ENCODE data around the gene PEAK1.
A peak's percentile ranks its signal among the peaks of the same experiment; 100 is the strongest.

PEAK1 gene

GRCh38 chr15:77418391-77418965, 1.4 kb downstream of the PEAK1 start:
- Histone ChIP-seq H3K9me2 (replicated peaks; ENCODE audit: insufficient read depth, low read length) (no peaks in the 10 kb centered on the region), H3K9ac (ENCODE audit: low read length) (no peak overlapping the region; the same call in 1 of the 2 replicates), H3K27ac (ENCODE audit: low read depth, low read length) (no peak overlapping the region), H3K79me2 (ENCODE audit: insufficient read depth, low read length) (peaks cover 32% of the 10 kb centered on the region), H3K9me3 (ENCODE audit: insufficient read depth, low read length) (no peaks in the 10 kb centered on the region), H3K4me3 (ENCODE audit: insufficient read depth, low read length, poor library complexity, severe bottlenecking) (no peak overlapping the region), H4K20me1 (ENCODE audit: low read depth, low read length) (peaks cover 4% of the 10 kb centered on the region; the same call in 1 of the 2 replicates), H3F3A (ENCODE audit: insufficient read depth) (peaks cover 14% of the 10 kb centered on the region), H2AFZ (ENCODE audit: low read depth, low read length, severe bottlenecking) (no peak overlapping the region), H3K36me3 (ENCODE audit: low read length) (no peaks in the 10 kb centered on the region; the same call in 1 of the 2 replicates), H3K4me2 (ENCODE audit: low read depth, low read length, poor library complexity, severe bottlenecking) (peak overlapping the region; percentile 87), H3K27me3 (ENCODE audit: low read length) (no peaks in the 10 kb centered on the region)
- TF ChIP-seq CTCF (IDR thresholded peaks at IDR 0.05; ENCODE audit: insufficient read depth, low read length, poor library complexity, severe bottlenecking) (no peak), EZH2phosphoT487 (conservative IDR thresholded peaks at IDR 0.05; ENCODE audit: low read length) (no peak)

- Histone ChIP-seq H2AFZ (ENCODE audit: low read depth, low read length, severe bottlenecking) (no peak overlapping the region), H4K20me1 (ENCODE audit: low read depth, low read length) (peaks cover 7% of the 10 kb centered on the region; the same call in 1 of the 2 replicates), H3K27ac (ENCODE audit: low read depth, low read length) (no peak overlapping the region), H3K4me3 (ENCODE audit: insufficient read depth, low read length, poor library complexity, severe bottlenecking) (no peak overlapping the region), H3K79me2 (ENCODE audit: insufficient read depth, low read length) (peaks cover 24% of the 10 kb centered on the region), H3K4me2 (ENCODE audit: low read depth, low read length, poor library complexity, severe bottlenecking) (no peak overlapping the region), H3K27me3 (ENCODE audit: low read length) (no peaks in the 10 kb centered on the region), H3K9me2 (replicated peaks; ENCODE audit: insufficient read depth, low read length) (no peaks in the 10 kb centered on the region), H3F3A (ENCODE audit: insufficient read depth) (peaks cover 14% of the 10 kb centered on the region), H3K36me3 (ENCODE audit: low read length) (no peaks in the 10 kb centered on the region; the same call in 1 of the 2 replicates), H3K9me3 (ENCODE audit: insufficient read depth, low read length) (no peaks in the 10 kb centered on the region), H3K9ac (ENCODE audit: low read length) (no peak overlapping the region)
- TF ChIP-seq CTCF (IDR thresholded peaks at IDR 0.05; ENCODE audit: insufficient read depth, low read length, poor library complexity, severe bottlenecking) (no peak), EZH2phosphoT487 (conservative IDR thresholded peaks at IDR 0.05; ENCODE audit: low read length) (no peak)
Observed at GRCh38 chr15:77417602-77418001, 2.3 kb downstream of the PEAK1 start.

- Histone ChIP-seq H3F3A (ENCODE audit: insufficient read depth) (peaks cover 14% of the 10 kb centered on the region), H3K27ac (ENCODE audit: low read depth, low read length) (no peak overlapping the region), H3K4me2 (ENCODE audit: low read depth, low read length, poor library complexity, severe bottlenecking) (no peak overlapping the region), H3K36me3 (ENCODE audit: low read length) (no peaks in the 10 kb centered on the region), H2AFZ (ENCODE audit: low read depth, low read length, severe bottlenecking) (no peak overlapping the region), H3K9ac (ENCODE audit: low read length) (no peak overlapping the region), H3K4me3 (ENCODE audit: insufficient read depth, low read length, poor library complexity, severe bottlenecking) (no peak overlapping the region), H4K20me1 (ENCODE audit: low read depth, low read length) (peaks cover 8% of the 10 kb centered on the region; the same call in 1 of the 2 replicates), H3K9me3 (ENCODE audit: insufficient read depth, low read length) (no peaks in the 10 kb centered on the region), H3K27me3 (ENCODE audit: low read length) (no peaks in the 10 kb centered on the region), H3K79me2 (ENCODE audit: insufficient read depth, low read length) (peaks cover 17% of the 10 kb centered on the region), H3K9me2 (replicated peaks; ENCODE audit: insufficient read depth, low read length) (no peaks in the 10 kb centered on the region)
- no peak for TF ChIP-seq CTCF (IDR thresholded peaks at IDR 0.05; ENCODE audit: insufficient read depth, low read length, poor library complexity, severe bottlenecking)
- no peak for TF ChIP-seq EZH2phosphoT487 (conservative IDR thresholded peaks at IDR 0.05; ENCODE audit: low read length)
Observed at GRCh38 chr15:77416954-77417353, 3.0 kb downstream of the PEAK1 start.

Measured in SU-DHL-6 (cell line).